HG03066 (cell line): ENCODE measurements around the gene FMNL1.
"Not testable (repeated sequence)": the region's sequence is repeated elsewhere in the genome, so short reads cannot be mapped to it uniquely, and the experiment has no call there.

Source experiments
- ATAC-seq: cut with Tn5 transposase; IDR thresholded peaks from one replicate; pipeline ENCODE4 v1.9.1; 2021; ENCODE audit warnings: low read depth; ENCODE audit not compliant: unreplicated experiment

FMNL1 gene

DNA sequence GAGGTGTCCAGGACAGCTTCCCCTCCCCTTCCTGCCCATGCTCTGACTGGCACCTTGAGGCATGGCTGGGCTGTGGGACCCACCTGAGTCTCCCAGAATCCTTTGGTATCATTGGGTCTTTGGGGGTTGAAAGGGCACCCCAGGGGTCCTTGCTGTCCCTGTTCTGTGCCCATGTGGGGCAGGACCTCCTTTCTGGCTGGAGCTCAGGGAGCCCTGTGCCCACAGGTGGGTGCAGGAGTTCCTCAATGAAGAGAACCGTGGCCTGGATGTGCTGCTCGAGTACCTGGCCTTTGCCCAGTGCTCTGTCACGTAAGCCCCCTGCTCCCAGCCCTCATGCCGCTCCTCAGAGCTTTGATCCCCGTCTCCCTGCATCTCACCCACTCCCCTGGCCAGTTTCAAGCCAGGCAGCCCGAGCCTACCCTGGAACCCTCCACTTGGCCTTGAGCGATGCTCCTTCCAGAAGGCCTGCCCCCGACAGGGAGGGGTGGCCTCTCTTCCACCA lies 11.8 kb downstream of the FMNL1 start:
- ATAC-seq: no peak

DNA sequence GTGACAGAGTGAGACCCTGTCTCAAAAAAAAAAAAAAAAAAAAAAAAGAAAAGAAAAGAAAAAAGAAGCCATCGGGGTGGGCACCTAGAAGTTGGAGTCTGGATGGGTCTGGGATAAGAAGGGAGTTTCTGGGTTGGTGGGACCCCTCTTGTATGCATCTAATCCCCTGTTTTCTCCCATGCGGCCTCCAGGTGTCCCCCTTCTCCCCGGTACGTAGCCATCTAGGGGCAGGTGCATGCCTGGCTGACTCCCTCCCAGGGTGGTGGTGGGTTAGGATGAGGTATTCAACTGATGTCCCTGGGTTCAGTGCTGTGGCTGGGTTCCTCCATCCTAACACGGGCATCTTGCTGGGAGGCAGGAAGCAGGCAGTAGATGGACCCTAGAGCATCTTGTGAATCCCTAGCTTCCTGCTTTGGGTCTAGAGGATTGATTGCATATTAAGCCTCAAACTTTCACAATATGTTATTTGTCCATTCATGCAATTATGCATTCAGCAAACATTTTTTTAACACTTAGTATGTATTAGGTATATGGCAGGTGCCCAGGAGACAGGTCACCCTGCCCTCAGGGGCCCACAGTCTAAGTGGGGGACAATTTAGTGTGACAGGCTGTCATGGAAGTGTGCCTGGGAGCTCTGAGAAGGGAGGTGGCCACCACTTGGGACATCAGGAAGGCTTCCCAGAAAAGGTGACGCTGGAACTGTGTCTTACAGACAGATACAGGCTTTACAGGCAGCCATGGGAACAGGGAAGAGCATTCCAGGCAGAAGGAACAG lies 13.1 kb downstream of the FMNL1 start:
- no peak for ATAC-seq

DNA sequence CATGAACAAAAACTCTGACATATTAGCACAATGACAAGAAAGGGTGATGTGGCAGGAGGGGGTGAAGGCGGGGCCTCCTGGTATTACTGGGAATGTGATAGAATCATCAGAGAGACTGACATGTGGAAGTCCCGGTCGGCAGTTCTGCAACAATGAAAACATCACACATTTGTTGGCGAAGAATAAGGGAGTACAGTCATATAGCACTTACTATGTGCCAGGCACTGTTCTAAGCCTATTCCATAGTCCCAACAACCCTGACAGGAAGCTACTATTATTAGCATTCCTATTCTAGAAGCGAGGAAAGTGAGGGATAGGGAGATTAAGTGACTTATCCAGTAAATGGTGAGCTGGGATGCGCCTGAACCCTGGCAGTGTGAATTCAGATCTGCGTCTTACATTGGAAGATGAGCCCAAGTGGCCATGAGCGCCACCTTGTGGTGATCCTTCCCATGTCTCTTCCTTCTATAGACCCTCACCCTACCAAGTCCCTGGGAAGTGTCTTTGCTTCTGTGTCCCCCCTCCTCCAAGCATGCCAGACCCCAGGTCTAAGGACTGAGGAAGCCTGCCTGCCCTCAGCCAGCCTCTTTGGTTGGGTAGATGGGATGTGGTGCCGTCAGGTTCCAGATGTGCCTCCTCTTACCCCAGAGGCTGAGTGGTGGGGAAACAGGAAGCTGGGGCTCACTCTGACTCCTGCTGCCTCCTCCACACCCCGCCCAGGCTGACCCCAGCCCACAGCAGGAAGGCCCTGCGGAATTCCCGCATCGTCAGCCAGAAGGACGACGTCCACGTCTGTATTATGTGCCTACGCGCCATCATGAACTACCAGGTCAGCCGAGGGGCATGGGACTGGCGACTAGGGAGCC lies 14.0 kb downstream of the FMNL1 start:
- no peak for ATAC-seq

DNA sequence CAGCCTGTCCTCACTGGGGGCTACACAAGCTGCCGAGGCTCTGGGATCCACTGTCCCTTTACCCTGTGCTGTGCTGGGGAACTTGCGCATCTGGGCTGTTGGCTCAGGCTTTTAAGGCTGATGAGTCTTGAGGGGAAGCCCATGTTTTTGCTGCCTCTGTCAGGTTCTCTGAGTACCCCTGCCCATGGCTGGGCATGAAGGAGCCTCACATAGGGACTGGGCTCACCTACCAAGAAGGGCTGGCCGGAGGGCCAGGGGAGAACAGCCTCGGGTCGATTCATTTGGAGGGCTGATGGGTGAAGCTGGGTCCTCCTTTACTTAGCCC lies 14.6 kb downstream of the FMNL1 start:
- ATAC-seq: no peak

DNA sequence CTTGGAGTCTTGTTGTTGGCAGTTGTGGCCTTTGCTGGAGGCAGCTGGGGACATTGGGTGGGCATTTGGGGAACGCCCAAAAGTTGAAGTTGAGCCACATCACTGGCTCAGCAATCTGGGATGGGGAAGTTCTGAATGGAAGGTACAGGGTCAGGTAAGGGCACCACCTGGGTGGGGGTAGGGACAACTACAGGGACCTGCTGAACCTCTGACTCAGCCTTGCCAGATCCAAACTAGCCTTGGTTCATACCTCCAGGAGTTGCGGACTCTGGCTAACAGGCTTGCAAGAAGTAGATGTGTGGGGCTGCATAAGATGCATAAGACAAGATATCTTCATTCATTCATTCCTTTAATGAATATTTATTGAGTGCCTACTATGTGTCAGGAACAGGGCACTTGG lies 16.0 kb downstream of the FMNL1 start:
- ATAC-seq: no peak

DNA sequence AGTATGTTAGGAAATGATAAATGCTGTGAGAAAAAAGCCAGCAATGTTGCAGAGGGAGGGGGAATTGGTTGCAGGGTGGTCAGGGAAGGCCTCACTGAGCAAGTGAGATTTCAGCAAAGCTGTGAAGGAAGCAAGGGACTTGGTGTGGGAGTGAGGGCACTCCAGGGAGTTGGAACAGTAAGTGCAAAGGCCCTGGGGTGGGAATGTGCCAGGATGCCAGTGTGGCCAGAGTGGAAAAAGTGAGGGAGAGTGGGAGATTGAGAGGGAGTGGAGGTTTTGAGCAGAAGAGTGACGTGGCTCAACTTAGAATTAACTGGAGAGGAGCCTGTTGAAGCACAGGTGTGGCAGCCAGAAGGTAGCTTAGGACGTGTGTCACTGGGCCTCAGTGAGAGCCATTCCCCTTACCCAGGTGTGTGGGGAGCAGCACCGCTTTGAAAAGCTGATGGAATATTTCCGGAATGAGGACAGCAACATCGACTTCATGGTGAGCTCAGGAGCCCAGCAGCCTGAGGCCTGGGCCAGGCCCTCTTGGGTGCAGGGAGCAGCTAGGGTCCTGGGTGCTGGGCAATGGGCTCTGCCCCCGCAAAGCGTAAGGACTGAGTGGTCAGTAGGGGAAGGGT lies 16.6 kb downstream of the FMNL1 start:
- ATAC-seq: no peak

DNA sequence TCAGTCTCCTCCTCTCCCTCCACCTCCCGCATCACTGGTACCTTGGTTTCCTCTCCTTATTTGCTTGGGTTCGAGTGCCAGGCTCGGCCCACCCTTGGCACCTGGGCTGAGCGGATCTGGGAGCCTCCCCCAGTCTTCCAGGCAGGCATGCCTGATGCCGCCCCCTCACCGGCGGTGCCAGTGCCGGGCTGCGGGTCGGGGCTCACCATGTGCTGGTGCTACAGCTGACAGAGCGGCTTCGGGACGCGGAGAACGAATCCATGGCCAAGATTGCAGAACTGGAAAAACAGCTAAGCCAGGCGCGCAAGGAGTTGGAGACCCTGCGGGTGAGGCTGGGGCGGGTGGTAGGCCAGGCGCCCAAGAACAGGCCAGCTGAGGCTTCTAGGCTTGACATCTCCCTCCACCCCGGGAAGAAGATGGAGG lies 19.2 kb downstream of the FMNL1 start:
- ATAC-seq: no peak

DNA sequence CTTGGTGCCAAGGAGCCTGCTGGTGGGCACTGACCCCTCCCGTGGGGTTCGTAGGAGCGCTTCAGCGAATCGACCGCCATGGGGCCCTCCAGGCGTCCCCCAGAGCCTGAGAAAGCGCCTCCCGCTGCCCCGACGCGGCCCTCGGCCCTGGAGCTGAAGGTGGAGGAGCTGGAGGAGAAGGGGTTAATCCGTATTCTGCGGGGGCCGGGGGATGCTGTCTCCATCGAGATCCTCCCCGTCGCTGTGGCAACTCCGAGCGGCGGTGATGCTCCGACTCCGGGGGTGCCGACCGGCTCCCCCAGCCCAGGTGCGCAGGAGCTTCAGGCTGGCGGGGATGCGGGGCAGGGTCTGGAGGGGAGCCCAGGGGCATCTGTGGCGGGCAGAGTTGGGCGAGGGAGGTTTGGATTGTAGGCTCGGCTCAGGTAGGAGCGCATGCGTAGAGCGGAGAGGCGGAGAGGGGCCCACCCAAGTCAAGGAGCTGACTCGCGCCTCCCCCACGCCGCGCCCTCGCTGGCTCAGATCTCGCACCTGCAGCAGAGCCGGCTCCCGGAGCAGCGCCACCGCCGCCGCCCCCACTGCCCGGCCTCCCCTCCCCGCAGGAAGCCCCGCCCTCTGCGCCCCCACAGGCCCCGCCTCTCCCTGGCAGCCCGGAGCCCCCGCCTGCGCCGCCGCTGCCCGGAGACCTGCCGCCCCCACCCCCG lies 19.8 kb downstream of the FMNL1 start:
- ATAC-seq: no peak

DNA sequence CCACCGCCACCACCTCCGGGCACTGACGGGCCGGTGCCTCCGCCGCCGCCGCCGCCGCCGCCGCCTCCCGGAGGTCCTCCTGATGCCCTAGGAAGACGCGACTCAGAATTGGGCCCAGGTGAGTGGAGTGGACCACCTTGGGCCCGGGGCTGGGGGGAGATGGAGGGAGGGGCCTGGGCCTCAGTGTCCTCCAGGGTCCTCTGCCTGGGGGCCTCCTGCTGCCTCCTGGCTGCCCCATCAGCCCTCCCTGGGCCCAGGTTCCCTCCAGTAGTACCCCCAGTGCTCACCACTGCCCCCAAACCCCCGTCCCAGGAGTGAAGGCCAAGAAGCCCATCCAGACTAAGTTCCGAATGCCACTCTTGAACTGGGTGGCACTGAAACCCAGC lies 20.3 kb downstream of the FMNL1 start:
- ATAC-seq: no peak

DNA sequence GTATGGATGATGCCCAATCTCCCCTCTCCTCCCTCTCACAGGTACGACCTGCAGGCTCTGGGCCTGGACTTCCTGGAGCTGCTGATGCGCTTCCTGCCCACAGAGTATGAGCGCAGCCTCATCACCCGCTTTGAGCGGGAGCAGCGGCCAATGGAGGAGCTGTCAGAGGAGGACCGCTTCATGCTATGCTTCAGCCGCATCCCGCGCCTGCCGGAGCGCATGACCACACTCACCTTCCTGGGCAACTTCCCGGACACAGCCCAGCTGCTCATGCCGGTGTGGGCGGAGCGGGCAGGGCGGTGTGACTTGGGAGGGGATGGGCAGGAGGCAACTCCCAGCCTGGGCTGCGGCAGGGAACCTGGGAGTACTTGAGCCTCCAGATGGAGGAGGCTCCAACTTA lies 22.1 kb downstream of the FMNL1 start:
- ATAC-seq: no peak

DNA sequence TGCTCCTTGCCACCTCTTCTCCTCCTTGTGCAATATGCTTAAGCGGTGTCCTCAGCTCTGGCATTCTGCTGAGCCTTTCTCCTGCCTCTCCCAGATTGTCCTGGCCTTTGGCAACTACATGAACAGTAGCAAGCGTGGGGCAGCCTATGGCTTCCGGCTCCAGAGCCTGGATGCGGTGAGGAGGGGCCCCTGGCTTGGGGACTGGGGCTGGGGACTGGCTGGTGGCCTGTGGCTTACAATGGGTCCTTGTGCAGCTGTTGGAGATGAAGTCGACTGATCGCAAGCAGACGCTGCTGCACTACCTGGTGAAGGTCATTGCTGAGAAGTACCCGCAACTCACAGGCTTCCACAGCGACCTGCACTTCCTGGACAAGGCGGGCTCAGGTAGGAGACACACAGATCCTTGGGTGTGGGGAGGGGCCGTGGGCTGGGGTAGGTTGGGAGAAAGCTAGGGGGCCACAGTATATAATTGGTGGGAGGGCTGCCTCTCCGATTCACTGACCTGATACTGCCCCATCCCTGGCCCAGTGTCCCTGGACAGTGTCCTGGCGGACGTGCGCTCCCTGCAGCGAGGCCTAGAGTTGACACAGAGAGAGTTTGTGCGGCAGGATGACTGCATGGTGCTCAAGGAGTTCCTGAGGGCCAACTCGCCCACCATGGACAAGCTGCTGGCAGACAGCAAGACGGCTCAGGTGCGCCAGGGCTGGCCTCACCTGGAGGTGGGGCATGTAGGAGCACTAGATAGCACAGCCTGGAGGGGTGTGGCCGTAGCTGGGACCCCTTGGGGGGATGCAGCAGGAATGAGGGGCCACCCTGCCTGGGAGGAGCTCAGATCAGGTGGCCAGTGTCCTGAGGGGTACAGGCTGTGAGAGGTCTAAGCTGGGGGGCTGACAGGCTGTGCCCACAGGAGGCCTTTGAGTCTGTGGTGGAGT lies 23.3 kb downstream of the FMNL1 start:
- ATAC-seq: no peak

DNA sequence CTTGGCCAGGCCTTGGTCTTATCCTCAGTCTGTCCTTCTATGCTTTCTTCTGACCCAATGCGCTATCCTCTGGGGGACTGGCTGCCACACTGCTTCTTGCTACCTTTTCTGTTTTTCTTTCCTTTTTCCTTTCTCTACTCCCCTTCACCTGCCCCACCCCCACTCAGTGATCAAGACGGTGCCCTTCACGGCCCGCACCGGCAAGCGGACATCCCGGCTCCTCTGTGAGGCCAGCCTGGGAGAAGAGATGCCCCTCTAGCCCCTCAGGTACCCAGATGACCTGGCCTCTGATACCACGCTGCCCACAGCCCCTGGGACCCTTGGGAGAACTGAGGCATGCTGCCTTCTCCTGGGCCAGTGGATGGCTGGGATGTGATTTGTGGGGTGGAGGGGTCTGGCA lies 24.7 kb downstream of the FMNL1 start:
- no peak for ATAC-seq

DNA sequence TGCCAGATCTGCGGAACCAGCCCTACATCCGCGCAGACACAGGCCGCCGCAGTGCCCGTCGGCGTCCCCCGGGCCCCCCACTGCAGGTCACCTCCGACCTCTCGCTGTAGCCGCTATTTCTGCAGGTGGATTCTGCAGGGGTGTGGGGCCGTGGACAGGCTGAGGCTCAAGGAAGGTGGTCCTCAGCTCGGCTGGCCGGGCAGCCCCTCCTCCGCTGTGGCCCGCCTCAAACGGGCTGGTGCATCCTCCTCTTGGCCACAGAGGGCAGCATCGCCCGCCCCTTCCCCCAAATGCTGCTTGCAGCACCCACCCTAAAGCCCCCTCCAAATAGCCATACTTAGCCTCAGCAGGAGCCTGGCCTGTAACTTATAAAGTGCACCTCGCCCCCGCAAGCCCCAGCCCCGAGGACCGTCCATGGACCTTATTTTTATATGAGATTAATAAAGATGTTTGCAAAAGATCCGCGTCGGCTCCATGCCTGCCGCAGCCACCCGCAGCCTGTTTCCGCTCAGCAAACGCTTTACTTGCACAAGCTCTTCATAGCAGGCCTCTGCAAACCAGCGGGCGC lies 25.3 kb downstream of the FMNL1 start:
- no peak for ATAC-seq

DNA sequence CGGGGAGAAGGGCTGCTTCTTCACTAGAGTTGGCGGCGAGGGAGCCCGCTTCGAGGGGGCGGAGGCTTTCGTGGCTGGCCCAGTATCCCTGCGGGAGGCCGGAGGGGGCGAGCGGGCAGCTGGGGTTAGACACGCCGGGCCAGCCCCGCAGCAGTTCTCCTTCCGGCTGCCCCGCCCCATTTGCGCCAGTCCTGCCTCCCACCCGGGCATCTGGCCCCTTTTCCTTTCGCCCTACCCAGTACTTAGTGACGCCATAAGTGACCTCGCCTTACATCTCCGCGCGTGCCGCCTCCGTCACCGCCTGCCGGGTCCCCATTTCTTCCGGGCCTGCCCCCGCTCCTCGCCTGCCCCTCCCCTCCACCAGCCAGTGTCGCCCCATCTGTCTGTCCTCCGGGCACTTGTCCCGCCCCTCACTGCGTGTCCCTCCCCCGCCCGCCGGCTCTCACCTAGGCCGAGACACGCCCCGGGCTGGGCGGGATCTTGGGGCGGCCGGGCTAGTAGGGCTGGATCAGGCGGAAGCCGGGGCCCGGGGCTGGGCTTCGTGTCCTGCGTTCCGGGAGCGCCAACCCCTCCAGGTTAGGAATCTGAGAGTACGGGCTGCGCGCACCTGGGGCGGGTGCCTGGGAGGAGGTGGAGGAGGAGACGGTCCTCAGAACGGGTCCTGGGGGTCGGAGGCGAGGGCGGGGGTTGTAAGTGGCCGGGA lies 25.9 kb downstream of the FMNL1 start:
- ATAC-seq: peak; percentile 76

DNA sequence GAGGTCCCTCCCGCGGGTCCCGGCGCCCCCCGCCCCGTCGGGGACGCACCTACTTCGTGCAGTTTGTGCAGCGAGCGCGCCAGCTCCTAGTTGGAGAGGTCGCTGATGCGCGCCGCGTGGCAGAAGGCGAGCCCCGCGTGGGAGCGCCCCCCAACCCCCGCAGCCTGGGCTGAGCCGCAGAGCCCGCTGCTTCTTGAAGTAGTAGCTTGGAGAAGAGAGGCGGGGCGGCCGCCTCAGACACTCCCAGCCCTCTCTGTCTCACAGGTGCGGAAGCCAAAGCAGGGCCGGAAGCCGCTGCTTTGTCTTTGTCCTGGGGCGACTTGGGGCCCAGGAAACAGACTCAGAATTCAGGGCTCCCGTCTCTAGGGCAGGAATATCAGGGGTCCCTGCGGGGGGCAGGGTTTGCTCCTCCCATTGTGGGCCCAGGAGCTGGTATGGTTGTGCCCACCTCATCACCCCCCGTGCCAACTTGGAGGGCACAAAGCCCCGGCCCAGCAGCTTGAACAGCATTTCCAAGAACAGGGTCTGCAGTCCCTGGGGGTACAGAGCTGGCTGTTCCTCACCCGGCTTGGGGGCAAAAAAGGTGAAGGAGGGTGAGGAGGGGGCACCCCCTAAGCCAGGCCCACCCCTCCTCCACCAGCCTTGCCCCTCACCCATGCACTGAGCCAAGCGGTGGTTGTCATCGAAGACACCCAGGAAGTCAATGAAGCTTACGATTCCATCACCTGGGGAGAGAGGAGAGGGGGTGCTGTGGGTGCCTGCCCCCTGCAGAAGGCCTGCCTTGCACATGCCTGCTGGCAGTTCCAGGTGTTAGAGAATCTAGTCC lies 26.7 kb downstream of the FMNL1 start:
- peak; percentile 65 for ATAC-seq

DNA sequence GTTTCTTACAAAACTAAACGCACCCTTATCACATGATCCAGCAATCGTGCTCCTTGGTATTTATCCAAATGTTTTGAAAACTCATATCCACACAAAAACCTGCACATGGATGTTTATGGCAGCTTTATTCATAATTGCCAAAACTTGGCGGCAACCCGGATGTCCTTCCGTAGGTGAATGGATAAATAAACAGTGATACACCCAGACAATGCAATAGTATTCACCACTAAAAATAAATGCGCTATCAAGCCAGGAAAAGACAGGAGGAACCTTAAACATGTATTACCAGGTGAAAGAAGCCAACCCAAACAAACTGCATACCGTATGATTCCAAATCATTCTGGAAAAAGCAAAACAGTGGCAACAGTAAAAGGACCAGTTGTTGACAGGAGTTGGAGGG lies 30.2 kb downstream of the FMNL1 start:
- no peak for ATAC-seq

DNA sequence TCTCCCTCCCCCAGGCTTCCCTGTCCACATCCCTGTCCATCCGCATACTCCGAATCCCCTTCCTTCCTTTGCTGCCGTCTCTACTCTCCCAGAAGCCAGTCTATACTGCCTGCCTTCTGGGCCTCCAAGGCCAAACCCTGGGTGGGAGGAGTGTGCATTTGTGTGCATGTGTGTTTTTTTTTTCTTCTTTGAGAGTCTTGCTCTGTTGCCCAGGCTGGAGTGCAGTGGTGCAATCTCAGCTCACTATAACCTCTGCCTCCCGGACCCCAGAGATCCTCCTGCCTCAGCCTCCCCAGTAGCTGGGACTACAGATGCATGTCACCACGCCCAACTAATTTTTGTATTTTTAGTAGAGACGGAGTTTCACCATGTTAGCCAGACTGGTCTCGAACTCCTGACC lies 31.6 kb downstream of the FMNL1 start:
- ATAC-seq: not testable (repeated sequence)

DNA sequence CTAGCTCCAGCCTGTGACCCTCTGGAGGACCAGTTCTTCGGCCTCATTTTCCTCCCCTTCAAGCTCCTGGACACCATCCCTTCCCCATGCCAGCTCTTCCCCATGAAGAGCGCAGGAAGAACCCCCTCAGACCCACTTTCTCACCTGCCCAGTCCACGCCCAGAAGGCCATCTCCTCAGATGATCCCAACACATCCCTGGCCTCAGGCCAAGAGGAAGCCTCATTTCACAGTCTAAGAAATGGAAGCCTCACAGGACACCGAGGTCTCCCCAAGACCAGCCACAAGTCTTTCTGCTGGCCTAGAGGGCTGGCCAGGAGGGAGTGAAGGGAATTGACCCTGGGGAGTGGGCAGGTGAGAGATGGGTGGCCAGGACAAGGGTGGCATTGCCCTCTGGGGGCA lies 32.2 kb downstream of the FMNL1 start:
- no peak for ATAC-seq
